ENCODE data around the gene PLXNB3.
"Not testable (repeated sequence)": the region's sequence is repeated elsewhere in the genome, so short reads cannot be mapped to it uniquely, and the experiment has no call there.

DNA sequence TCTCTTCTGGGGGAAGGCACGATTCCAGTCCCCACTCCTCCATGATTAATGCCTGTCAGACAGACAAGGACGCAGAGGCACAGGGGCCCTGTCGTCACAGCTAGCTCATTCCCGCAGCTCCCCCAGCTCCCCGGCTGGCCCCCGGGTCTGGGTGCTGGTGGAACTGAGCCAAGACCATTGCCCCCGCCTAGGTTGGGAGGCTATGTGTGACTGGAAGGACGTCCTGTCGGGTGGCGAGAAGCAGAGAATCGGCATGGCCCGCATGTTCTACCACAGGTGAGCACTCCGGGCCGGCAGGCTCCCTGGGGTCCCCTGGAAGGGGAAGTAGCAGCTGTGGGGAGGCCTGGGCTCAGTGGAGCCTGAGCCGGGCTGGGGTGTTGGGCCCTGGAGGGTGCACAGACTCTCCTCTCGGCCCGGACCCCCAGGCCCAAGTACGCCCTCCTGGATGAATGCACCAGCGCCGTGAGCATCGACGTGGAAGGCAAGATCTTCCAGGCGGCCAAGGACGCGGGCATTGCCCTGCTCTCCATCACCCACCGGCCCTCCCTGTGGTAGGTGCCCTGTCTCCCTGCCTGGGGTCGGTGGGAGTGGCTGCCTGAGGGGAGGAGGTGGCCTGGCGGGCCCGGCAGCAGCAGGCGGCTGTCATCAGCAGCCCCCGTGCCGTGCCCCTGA lies 21.1 kb upstream of the PLXNB3 start:
- TF ChIP-seq, protein P1, sequence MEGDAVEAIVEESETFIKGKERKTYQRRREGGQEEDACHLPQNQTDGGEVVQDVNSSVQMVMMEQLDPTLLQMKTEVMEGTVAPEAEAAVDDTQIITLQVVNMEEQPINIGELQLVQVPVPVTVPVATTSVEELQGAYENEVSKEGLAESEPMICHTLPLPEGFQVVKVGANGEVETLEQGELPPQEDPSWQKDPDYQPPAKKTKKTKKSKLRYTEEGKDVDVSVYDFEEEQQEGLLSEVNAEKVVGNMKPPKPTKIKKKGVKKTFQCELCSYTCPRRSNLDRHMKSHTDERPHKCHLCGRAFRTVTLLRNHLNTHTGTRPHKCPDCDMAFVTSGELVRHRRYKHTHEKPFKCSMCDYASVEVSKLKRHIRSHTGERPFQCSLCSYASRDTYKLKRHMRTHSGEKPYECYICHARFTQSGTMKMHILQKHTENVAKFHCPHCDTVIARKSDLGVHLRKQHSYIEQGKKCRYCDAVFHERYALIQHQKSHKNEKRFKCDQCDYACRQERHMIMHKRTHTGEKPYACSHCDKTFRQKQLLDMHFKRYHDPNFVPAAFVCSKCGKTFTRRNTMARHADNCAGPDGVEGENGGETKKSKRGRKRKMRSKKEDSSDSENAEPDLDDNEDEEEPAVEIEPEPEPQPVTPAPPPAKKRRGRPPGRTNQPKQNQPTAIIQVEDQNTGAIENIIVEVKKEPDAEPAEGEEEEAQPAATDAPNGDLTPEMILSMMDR (conservative IDR thresholded peaks at IDR 0.05), result not testable (repeated sequence)
- TF ChIP-seq EZH2 (IDR thresholded peaks at IDR 0.05; ENCODE audit: low read depth), result not testable (repeated sequence)
